ENCODE results near the gene USP32. TPM values are rescaled to one million over a fixed set of nuclear protein-coding genes. Genes with fewer than 3 reads are reported as not detected.

The USP32 gene
- total RNA-seq, 1 experiment from 2014 or later = 73.5 TPM

- H2BK20ac ChIP-seq (ENCODE audit: low read depth, low read length, poor library complexity, severe bottlenecking) = no peak overlapping the region
- peaks cover 4% of the 10 kb centered on the region; the same call in 1 of the 2 replicates for H3K27me3 ChIP-seq (ENCODE audit: insufficient read depth, low read length)
- H3K36me3 Mint-ChIP-seq (ENCODE audit: insufficient read depth in 1 of 3, low read depth in 3 of 3) = no peaks in the 10 kb centered on the region
- H2BK12ac ChIP-seq (ENCODE audit: insufficient read length, low read depth, low read length) = no peak overlapping the region
- H3K14ac ChIP-seq (ENCODE audit: insufficient read depth, low read length) = peak overlapping the region; percentile 45; the same call in 1 of the 2 replicates
- H2AFZ ChIP-seq (ENCODE audit: low read length) = no peak overlapping the region
- H3K56ac ChIP-seq (ENCODE audit: insufficient read length, low read depth, low read length) = peak overlapping the region; percentile 76
- no peak overlapping the region for H3K4ac ChIP-seq (ENCODE audit: low read depth, low read length)
- H3K27ac Mint-ChIP-seq = no peak overlapping the region; a peak in 1 of 7 replicates
- H3K9ac ChIP-seq (ENCODE audit: extremely low read depth, insufficient read length, low read length) = no peak overlapping the region
- H3K4me1 Mint-ChIP-seq = peaks cover 53 to 74% of the 10 kb centered on the region in 2 experiments
- H4K91ac ChIP-seq (ENCODE audit: insufficient read length, low read depth, low read length) = no peak overlapping the region
- no peak overlapping the region for H3K18ac ChIP-seq (ENCODE audit: insufficient read length, low read depth, low read length)
- no peaks in the 10 kb centered on the region; a peak in 1 of 5 replicates for H3K9me3 Mint-ChIP-seq
- no CpG with 5 or more reads among the region's 3 CpGs for WGBS (ENCODE audit: extremely low coverage, insufficient read length, low lambda C conversion rate)
- no peak overlapping the region for H4K5ac ChIP-seq (ENCODE audit: insufficient read length, low read depth, low read length)
- no peaks in the 10 kb centered on the region for H3K9me3 ChIP-seq (ENCODE audit: control insufficient read depth, low read depth, low read length)
- H4K8ac ChIP-seq (replicated peaks; ENCODE audit: insufficient read length, low read depth, low read length) = no peak overlapping the region
- H3K23me2 ChIP-seq (ENCODE audit: insufficient read length, low read depth, low read length, poor library complexity, severe bottlenecking) = no peaks in the 10 kb centered on the region
- no peak overlapping the region for H3K27ac ChIP-seq (ENCODE audit: insufficient read length, low read depth, low read length)
- TF ChIP-seq CTCF (conservative IDR thresholded peaks at IDR 0.05) = no peak
- no peak overlapping the region for H2BK5ac ChIP-seq (ENCODE audit: insufficient read length, low read length)
- H3K4me3 Mint-ChIP-seq = peak overlapping the region in 1 of 2 experiments; percentile 21; a peak in 2 of 5 replicates
- no peak overlapping the region for H3K23ac ChIP-seq (ENCODE audit: insufficient read length, low read depth, low read length)
- no peak overlapping the region for H3K4me2 ChIP-seq (ENCODE audit: insufficient read depth, insufficient read length, low read length)
- no peak overlapping the region for H2AK5ac ChIP-seq (ENCODE audit: insufficient read length, low read length)
- H3K79me1 ChIP-seq (ENCODE audit: insufficient read depth, low read depth, low read length, poor library complexity, severe bottlenecking) = no peaks in the 10 kb centered on the region
- 0 out of 2 replicates have a peak overlapping the region, but pooled peaks have one; percentile 59 for H2BK15ac ChIP-seq (ENCODE audit: low read depth, low read length)
- no peak overlapping the region for H3T11ph ChIP-seq (ENCODE audit: low read length)
- no peak for DNase-seq
- peaks cover 58% of the 10 kb centered on the region for H3K27me3 Mint-ChIP-seq (ENCODE audit: low read depth)
- H3K4me1 ChIP-seq (ENCODE audit: insufficient read depth, low read length) = peaks cover 21% of the 10 kb centered on the region; the same call in 1 of the 2 replicates
- H2BK120ac ChIP-seq (ENCODE audit: low read depth, low read length, poor library complexity, severe bottlenecking) = no peak overlapping the region
- no peaks in the 10 kb centered on the region for H4K20me1 ChIP-seq (ENCODE audit: control insufficient read depth, insufficient read depth, insufficient read length)
- no peaks in the 10 kb centered on the region for H3K79me2 ChIP-seq (ENCODE audit: insufficient read depth, low read length)
These were observed 236.5 kb downstream of the USP32 start for GRCh38 chr17:60155427-60155814.
